K562 (cell line): ENCODE data around the gene CASKIN1. TPM values are rescaled to one million over a fixed set of nuclear protein-coding genes. Genes with fewer than 3 reads are reported as not detected.

Experiments used
- ATAC-seq: fragments of 200-7000 bp; cut with Tn5 transposase; 3 replicates; pipeline ENCODE4 v1.9.1; 2020; ENCODE audit warnings: moderate library complexity
- BruUV-seq: library from RNA; stranded (reverse); fragments of 400-500 nt; replicated peaks from 2 replicates; lab custom pipeline; 2021; lab: Mats Ljungman, UMichigan
- CTCF ChIA-PET: fragments of 300-600 bp; formaldehyde crosslinking; extraction: SDS; loops from one replicate; lab custom pipeline; 2021; ENCODE audit warnings: low intra/inter-chr PET ratio; lab: Yijun Ruan, JAX
- POLR2A ChIA-PET: fragments of 300-600, 350-650 bp; sonication (Branson Sonifier 250); formaldehyde crosslinking; extraction: SDS; loops from one replicate; lab custom pipeline; 2021; ENCODE audit warnings: antibody characterized with exemption, inconsistent platforms; lab: Yijun Ruan, JAX
- DNase-seq, 4 experiments: peaks; one replicate each; pipeline versions ENCODE4 v3.0.0 to v3.0.0-alpha.2; 2011 to 2018; ENCODE audit warnings: low spot score in 3 of 4, mixed read lengths in 3 of 4; ENCODE audit errors: extremely low read depth in 1 of 4
- FAIRE-seq: peaks from 2 replicates; lab custom pipeline; 2011; peaks lifted over from hg19 to GRCh38; lab: Jason Lieb, UNC
- H2AFZ ChIP-seq: 2 replicates; pipeline ENCODE4 v1.6.0; 2011; ENCODE audit warnings: low read depth, low read length, control low read depth, inconsistent platforms
- H3K27ac ChIP-seq: fragments of 200-600 bp; 3 replicates; pipeline ENCODE4 v1.8.0; 2011; ENCODE audit warnings: low read depth, mild to moderate bottlenecking, control low read depth, inconsistent platforms, low read length, moderate library complexity, mixed read lengths; ENCODE audit errors: extremely low read depth
- H3K27me3 ChIP-seq, 2 experiments: fragments of 300-600 bp in 1 of 2; 2 replicates in 1 of 2; 3 replicates in 1 of 2; pipeline versions ENCODE4 v1.6.0 to v1.8.0; 2011; ENCODE audit warnings: inconsistent platforms in 2 of 2, low read length in 2 of 2, mild to moderate bottlenecking in 1 of 2, mixed read lengths in 1 of 2, moderate library complexity in 1 of 2; ENCODE audit not compliant: control insufficient read depth in 2 of 2, insufficient read depth in 2 of 2
- H3K36me3 ChIP-seq: fragments of 300-600 bp; 3 replicates; pipeline ENCODE4 v1.8.0; 2011; ENCODE audit warnings: mild to moderate bottlenecking, low read length, inconsistent platforms; ENCODE audit not compliant: control insufficient read depth, insufficient read depth
- H3K4me1 ChIP-seq, 2 experiments: fragments of 200-600 bp in 1 of 2; replicated peaks in 1 of 2; 2 replicates in 1 of 2; 3 replicates in 1 of 2; pipeline versions ENCODE4 v1.5.1 to v1.8.0; 2011; ENCODE audit warnings: inconsistent platforms in 2 of 2, low read length in 2 of 2, mild to moderate bottlenecking in 1 of 2, mixed read lengths in 1 of 2, moderate library complexity in 1 of 2; ENCODE audit not compliant: control insufficient read depth in 2 of 2, insufficient read depth in 2 of 2
- H3K4me2 ChIP-seq: 2 replicates; pipeline ENCODE4 v1.6.1; 2011; ENCODE audit warnings: low read length, control low read depth, inconsistent platforms, mixed read lengths; ENCODE audit not compliant: insufficient read depth
- H3K4me3 ChIP-seq: fragments of 200-600 bp; sonication (generic), shearing (Covaris generic); 2 replicates; pipeline ENCODE4 v1.5.1; 2016; ENCODE audit warnings: control low read depth, inconsistent platforms
- H3K79me2 ChIP-seq: fragments of 200-600 bp; 3 replicates; pipeline ENCODE4 v1.8.0; 2011; ENCODE audit warnings: low read length, inconsistent platforms; ENCODE audit not compliant: control insufficient read depth, insufficient read depth
- H3K9ac ChIP-seq, 2 experiments: 2 replicates each; pipeline versions ENCODE4 v1.6.0 to v1.6.1; 2011; ENCODE audit warnings: low read depth in 2 of 2, low read length in 2 of 2, control low read depth in 1 of 2, inconsistent platforms in 1 of 2, mild to moderate bottlenecking in 1 of 2, mixed read lengths in 1 of 2; ENCODE audit not compliant: insufficient read depth in 1 of 2
- H3K9me1 ChIP-seq: one replicate; pipeline ENCODE4 v1.6.0; 2011; ENCODE audit warnings: inconsistent platforms, mild to moderate bottlenecking, low read length, moderate library complexity; ENCODE audit not compliant: control insufficient read depth, insufficient read depth
- H3K9me3 ChIP-seq: replicated peaks from 2 replicates; pipeline ENCODE4 v1.5.1; 2011; ENCODE audit warnings: low read depth, low read length, inconsistent platforms; ENCODE audit not compliant: control insufficient read depth, insufficient read depth
- H4K20me1 ChIP-seq: replicated peaks from 2 replicates; pipeline ENCODE4 v1.6.1; 2011; ENCODE audit warnings: low read length, inconsistent platforms, mixed read lengths; ENCODE audit not compliant: control insufficient read depth, insufficient read depth
- EGR1 ChIP-seq: fragments of 450-650 bp; conservative IDR thresholded peaks from 2 replicates; pipeline ENCODE4 v1.6.1; 2017; ENCODE audit warnings: mild to moderate bottlenecking
- GABPA ChIP-seq: fragments of 200-800 bp; sonication (Bioruptor generic); conservative IDR thresholded peaks from 2 replicates; pipeline ENCODE4 v1.6.1; 2016; ENCODE audit warnings: low read depth, missing genetic modification characterization, missing compliant biosample characterization
- HMGN3 ChIP-seq: IDR thresholded peaks from 2 replicates; pipeline ENCODE4 v1.6.1; 2011; ENCODE audit warnings: borderline replicate concordance, low read depth, mild to moderate bottlenecking, mixed read lengths, low read length; ENCODE audit not compliant: insufficient read length; ENCODE audit errors: extremely low read depth
- NR2F6 ChIP-seq: fragments of 450-650 bp; formaldehyde crosslinking; IDR thresholded peaks from 2 replicates; pipeline ENCODE4 v1.4.0; 2020; ENCODE audit warnings: mild to moderate bottlenecking
- POLR2G ChIP-seq: fragments of 200-400 bp; formaldehyde crosslinking; IDR thresholded peaks from 2 replicates; pipeline ENCODE4 v1.6.1; 2017; ENCODE audit warnings: low read depth, mild to moderate bottlenecking, antibody characterized with exemption, low read length, moderate library complexity
- RBFOX2 ChIP-seq: fragments of 200-400 bp; formaldehyde crosslinking; IDR thresholded peaks from 2 replicates; pipeline ENCODE4 v1.6.1; 2017; ENCODE audit warnings: low read depth, mild to moderate bottlenecking, low read length, moderate library complexity
- U2AF2 ChIP-seq: fragments of 200-400 bp; formaldehyde crosslinking; optimal IDR thresholded peaks from 2 replicates; pipeline ENCODE3; 2017; ENCODE audit warnings: low read depth, mild to moderate bottlenecking, low read length
- ZNF785 ChIP-seq: fragments of 250-450 bp; sonication (Bioruptor Pico); IDR thresholded peaks from 2 replicates; pipeline ENCODE4 v1.4.0; 2020; ENCODE audit warnings: mild to moderate bottlenecking
- WGBS: fragments of 100-300 bp; shearing (Covaris generic); methylation state at CpG from one replicate; pipeline ENCODE4 v1.1.6; 2016; ENCODE audit warnings: low coverage, mixed read lengths; ENCODE audit not compliant: insufficient coverage; ENCODE audit errors: missing lambda C conversion rate; 5-methylcytosine and 5-hydroxymethylcytosine counted together
- in situ Hi-C: fragments of 300-500 bp; cut with MboI; formaldehyde crosslinking; loops from 4 replicates; pipeline ENCODE4 v1.15.0; 2018; ENCODE audit warnings: inconsistent platforms, mixed read lengths
- intact Hi-C: fragments of 100-400 bp; cut with micrococcal nuclease; formaldehyde crosslinking; loops from 2 replicates; pipeline ENCODE4 v1.14.2; 2022
- polyA plus RNA-seq, 8 experiments: library from polyadenylated mRNA; depleted of rRNA in 4 of 8; stranded (reverse) in 5 of 8; unstranded in 3 of 8; fragments of >200 nt; fragmentation: Nextera tagmentation in 2 of 8; fragmentation: Illumina TruSeq in 1 of 8; extraction: Ambion mirVana in 2 of 8; extraction: Trizol in 1 of 8; gene quantifications; 2 replicates each; pipeline versions ENCODE4 v1.2.1 to v1.2.3, GENCODE V29; 2011 to 2014; ENCODE audit warnings: inconsistent platforms in 1 of 8, missing spikeins in 1 of 8
- total RNA-seq, 7 experiments: library from RNA; depleted of rRNA in 6 of 7; stranded (reverse); fragments of >200 nt in 6 of 7; fragmentation: Illumina TruSeq in 2 of 7; extraction: Trizol in 2 of 7; gene quantifications; 2 replicates each; pipeline versions ENCODE4 v1.2.1 to v1.2.3, GENCODE V29; 2011 to 2021; ENCODE audit warnings: low replicate concordance in 1 of 7
- TF ChIP-seq, protein P1 (sequence below): sonication (generic); formaldehyde crosslinking; IDR thresholded peaks from 2 replicates; pipeline ENCODE4 v1.8.0; 2022; ENCODE audit warnings: missing genetic modification reagents, mild to moderate bottlenecking, borderline replicate concordance
- TF ChIP-seq, protein P2 (sequence below): fragments of 250-450 bp; sonication (Bioruptor Pico); IDR thresholded peaks from 2 replicates; pipeline ENCODE4 v1.4.0; 2020; ENCODE audit warnings: mild to moderate bottlenecking
- TF ChIP-seq, protein P3 (sequence below): IDR thresholded peaks from 2 replicates; pipeline ENCODE4 v1.6.1; 2011; ENCODE audit warnings: borderline replicate concordance, low read depth, mild to moderate bottlenecking, moderate library complexity, low read length; ENCODE audit not compliant: insufficient read depth, poor library complexity, severe bottlenecking

Gene CASKIN1
- total and polyA plus RNA-seq, 9 of the 15 experiments (the other 6 are each of a cell fraction or from before 2014, with no cell fraction given), result 0.15 to 4.5 (median 1.5) TPM; not detected in 2

DNA sequence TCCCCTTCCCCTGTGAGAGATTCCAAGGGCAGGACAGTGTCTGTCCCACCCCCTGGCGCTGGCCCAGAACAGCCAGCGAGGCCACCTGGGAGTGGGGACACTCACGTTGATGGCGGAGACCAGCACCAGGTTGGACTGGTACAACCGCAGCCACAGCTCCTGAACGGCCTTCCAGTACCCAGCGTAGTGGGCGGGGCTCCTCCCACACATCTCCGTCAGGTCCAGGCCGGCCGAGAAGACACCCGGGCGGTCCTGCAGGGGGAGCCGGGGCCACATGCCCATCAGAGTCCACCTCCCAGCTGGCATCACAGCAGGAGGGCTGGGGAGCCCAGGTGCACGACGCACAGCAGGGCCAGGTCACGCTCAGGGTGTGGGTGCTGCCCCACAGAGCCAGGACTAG lies 47.9 kb upstream of the CASKIN1 start:
- Histone ChIP-seq H3K4me1 (peaks cover 0 to 36% of the 10 kb centered on the region in 2 experiments; a peak in 2 of 5 replicates), H3K9me1 (no peaks in the 10 kb centered on the region), H2AFZ (no peak overlapping the region), H3K27me3 (no peaks in the 10 kb centered on the region), H3K4me3 (no peak overlapping the region), H4K20me1 (no peaks in the 10 kb centered on the region), H3K9ac (peak overlapping the region in 1 of 2 experiments; percentile 68; a peak in 1 of 4 replicates), H3K9me3 (no peaks in the 10 kb centered on the region), H3K27ac (no peak overlapping the region), H3K36me3 (peaks cover 75% of the 10 kb centered on the region; the same call in 2 of the 3 replicates), H3K79me2 (peaks cover 25% of the 10 kb centered on the region), H3K4me2 (no peak overlapping the region)
- TF ChIP-seq, protein P1, sequence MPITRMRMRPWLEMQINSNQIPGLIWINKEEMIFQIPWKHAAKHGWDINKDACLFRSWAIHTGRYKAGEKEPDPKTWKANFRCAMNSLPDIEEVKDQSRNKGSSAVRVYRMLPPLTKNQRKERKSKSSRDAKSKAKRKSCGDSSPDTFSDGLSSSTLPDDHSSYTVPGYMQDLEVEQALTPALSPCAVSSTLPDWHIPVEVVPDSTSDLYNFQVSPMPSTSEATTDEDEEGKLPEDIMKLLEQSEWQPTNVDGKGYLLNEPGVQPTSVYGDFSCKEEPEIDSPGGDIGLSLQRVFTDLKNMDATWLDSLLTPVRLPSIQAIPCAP, result no peak
- no peak for TF ChIP-seq ZNF785
- peak; percentile 23 for TF ChIP-seq EGR1
- peak; percentile 65; the same call in 1 of the 2 replicates for TF ChIP-seq POLR2G
- no peak for TF ChIP-seq NR2F6 (CRISPR knock-in tag)
- TF ChIP-seq RBFOX2, result peak; percentile 39; the same call in 1 of the 2 replicates
- TF ChIP-seq U2AF2, result no peak
- TF ChIP-seq GABPA, result no peak
- TF ChIP-seq, protein P2, sequence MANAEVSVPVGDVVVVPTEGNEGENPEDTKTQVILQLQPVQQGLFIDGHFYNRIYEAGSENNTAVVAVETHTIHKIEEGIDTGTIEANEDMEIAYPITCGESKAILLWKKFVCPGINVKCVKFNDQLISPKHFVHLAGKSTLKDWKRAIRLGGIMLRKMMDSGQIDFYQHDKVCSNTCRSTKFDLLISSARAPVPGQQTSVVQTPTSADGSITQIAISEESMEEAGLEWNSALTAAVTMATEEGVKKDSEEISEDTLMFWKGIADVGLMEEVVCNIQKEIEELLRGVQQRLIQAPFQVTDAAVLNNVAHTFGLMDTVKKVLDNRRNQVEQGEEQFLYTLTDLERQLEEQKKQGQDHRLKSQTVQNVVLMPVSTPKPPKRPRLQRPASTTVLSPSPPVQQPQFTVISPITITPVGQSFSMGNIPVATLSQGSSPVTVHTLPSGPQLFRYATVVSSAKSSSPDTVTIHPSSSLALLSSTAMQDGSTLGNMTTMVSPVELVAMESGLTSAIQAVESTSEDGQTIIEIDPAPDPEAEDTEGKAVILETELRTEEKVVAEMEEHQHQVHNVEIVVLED, result no peak
- TF ChIP-seq, protein P3, sequence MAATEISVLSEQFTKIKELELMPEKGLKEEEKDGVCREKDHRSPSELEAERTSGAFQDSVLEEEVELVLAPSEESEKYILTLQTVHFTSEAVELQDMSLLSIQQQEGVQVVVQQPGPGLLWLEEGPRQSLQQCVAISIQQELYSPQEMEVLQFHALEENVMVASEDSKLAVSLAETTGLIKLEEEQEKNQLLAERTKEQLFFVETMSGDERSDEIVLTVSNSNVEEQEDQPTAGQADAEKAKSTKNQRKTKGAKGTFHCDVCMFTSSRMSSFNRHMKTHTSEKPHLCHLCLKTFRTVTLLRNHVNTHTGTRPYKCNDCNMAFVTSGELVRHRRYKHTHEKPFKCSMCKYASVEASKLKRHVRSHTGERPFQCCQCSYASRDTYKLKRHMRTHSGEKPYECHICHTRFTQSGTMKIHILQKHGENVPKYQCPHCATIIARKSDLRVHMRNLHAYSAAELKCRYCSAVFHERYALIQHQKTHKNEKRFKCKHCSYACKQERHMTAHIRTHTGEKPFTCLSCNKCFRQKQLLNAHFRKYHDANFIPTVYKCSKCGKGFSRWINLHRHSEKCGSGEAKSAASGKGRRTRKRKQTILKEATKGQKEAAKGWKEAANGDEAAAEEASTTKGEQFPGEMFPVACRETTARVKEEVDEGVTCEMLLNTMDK, result peak; percentile 56
- TF ChIP-seq HMGN3, result peak; percentile 26
- in situ Hi-C loops (no loop called here), intact Hi-C loops (no loop called here)
- DNase-seq, result peak in 1 of 4 experiments; percentile 46
- no peak for ATAC-seq
- FAIRE-seq, result no peak
- POLR2A ChIA-PET, result interaction anchor here (1.0 to 1.4 kb wide), 3 partner anchors 11 to 201 kb away, joined by 3 to 4 read pairs (median 3); no protein-coding TSS in a partner anchor
- no TSS peak for BruUV-seq
- CTCF ChIA-PET, result no interaction called here
- 92% methylated on average over 12 of the region's 17 CpGs for WGBS
